A549 (cell line): Measurements from ENCODE around the gene TMEM176B.

Source experiments
- CHD4 ChIP-seq: fragments of 200-600 bp; sonication (generic); IDR thresholded peaks from 2 replicates; pipeline ENCODE4 v1.6.1; 2016; ENCODE audit warnings: antibody characterized with exemption, mild to moderate bottlenecking, borderline replicate concordance
- EHF ChIP-seq: fragments of 250-450 bp; sonication (Bioruptor Pico); IDR thresholded peaks from 2 replicates; pipeline ENCODE4 v1.5.0; 2020; ENCODE audit warnings: mild to moderate bottlenecking
- EP300 ChIP-seq, 2 experiments: fragments of >200 bp; sonication (Bioruptor Twin); formaldehyde crosslinking; IDR thresholded peaks; 2 replicates in 1 of 2; 3 replicates in 1 of 2; pipeline ENCODE4 v1.6.1; 2016 to 2017
- NR3C1 ChIP-seq: fragments of >200 bp; sonication (Bioruptor Twin); formaldehyde crosslinking; IDR thresholded peaks from 3 replicates; pipeline ENCODE4 v1.6.1; 2017
- POLR2A ChIP-seq: IDR thresholded peaks from 2 replicates; pipeline ENCODE4 v1.6.1; 2012; ENCODE audit warnings: mild to moderate bottlenecking, low read length
- RAD21 ChIP-seq, 2 experiments: fragments of >200 bp in 1 of 2; sonication (Bioruptor Twin) in 1 of 2; formaldehyde crosslinking in 1 of 2; IDR thresholded peaks in 1 of 2; conservative IDR thresholded peaks in 1 of 2; 2 replicates in 1 of 2; 3 replicates in 1 of 2; pipeline ENCODE4 v1.6.1; 2012 to 2018; ENCODE audit warnings: inconsistent platforms in 1 of 2
- RARB ChIP-seq: fragments of 250-450 bp; sonication (Bioruptor Pico); IDR thresholded peaks from 2 replicates; pipeline ENCODE4 v1.8.0; 2021; ENCODE audit warnings: mild to moderate bottlenecking, moderate library complexity
- ZFP36 ChIP-seq: fragments of 450-650 bp; IDR thresholded peaks from 2 replicates; pipeline ENCODE4 v1.6.1; 2014; ENCODE audit warnings: borderline replicate concordance; ENCODE audit not compliant: partially characterized antibody
- TF ChIP-seq, protein P1 (sequence below): fragments of >200 bp; sonication (Bioruptor Twin); formaldehyde crosslinking; IDR thresholded peaks from 3 replicates; pipeline ENCODE4 v1.5.1; 2016
- TF ChIP-seq, protein P2 (sequence below): fragments of 150-350 bp; IDR thresholded peaks from 2 replicates; pipeline ENCODE4 v1.6.1; 2014; ENCODE audit warnings: low read depth, mild to moderate bottlenecking, low read length
- TF ChIP-seq, protein P3 (sequence below): fragments of 200-600 bp; sonication (generic); IDR thresholded peaks from 2 replicates; pipeline ENCODE4 v1.6.1; 2016; ENCODE audit warnings: antibody characterized with exemption, mild to moderate bottlenecking, moderate library complexity
- TF ChIP-seq, protein P4 (sequence below): fragments of 250-450 bp; sonication (Bioruptor Pico); IDR thresholded peaks from 2 replicates; pipeline ENCODE4 v1.5.0; 2020; ENCODE audit warnings: low read depth, mild to moderate bottlenecking, moderate library complexity

DNA sequence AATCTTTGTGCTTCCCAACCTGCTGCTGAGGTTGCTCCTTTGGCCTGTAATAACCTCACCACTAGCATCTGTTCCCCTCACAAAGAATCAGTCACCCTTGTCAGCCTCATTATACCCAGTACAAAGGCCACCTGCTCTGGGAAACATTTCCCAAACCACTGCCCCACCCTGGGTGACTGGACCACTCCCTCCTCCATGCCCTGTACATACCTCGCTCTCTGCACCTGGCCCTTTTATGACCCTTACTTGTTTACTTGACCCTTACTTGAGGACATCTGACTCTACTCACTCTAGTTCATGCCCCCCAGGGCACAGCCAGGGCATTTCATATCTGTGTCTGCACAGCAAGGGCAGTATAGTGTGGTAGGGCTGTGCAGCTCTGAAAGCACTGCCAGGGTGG, 30.8 kb upstream of the TMEM176B start:
- no peak for TF ChIP-seq RAD21 (conservative IDR thresholded peaks at IDR 0.05 in 1 of 2, IDR thresholded peaks at IDR 0.05 in 1 of 2)
- no peak for TF ChIP-seq EHF (CRISPR knock-in tag)
- TF ChIP-seq NR3C1, result no peak
- TF ChIP-seq, protein P1, sequence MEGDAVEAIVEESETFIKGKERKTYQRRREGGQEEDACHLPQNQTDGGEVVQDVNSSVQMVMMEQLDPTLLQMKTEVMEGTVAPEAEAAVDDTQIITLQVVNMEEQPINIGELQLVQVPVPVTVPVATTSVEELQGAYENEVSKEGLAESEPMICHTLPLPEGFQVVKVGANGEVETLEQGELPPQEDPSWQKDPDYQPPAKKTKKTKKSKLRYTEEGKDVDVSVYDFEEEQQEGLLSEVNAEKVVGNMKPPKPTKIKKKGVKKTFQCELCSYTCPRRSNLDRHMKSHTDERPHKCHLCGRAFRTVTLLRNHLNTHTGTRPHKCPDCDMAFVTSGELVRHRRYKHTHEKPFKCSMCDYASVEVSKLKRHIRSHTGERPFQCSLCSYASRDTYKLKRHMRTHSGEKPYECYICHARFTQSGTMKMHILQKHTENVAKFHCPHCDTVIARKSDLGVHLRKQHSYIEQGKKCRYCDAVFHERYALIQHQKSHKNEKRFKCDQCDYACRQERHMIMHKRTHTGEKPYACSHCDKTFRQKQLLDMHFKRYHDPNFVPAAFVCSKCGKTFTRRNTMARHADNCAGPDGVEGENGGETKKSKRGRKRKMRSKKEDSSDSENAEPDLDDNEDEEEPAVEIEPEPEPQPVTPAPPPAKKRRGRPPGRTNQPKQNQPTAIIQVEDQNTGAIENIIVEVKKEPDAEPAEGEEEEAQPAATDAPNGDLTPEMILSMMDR, result no peak
- TF ChIP-seq, protein P2, sequence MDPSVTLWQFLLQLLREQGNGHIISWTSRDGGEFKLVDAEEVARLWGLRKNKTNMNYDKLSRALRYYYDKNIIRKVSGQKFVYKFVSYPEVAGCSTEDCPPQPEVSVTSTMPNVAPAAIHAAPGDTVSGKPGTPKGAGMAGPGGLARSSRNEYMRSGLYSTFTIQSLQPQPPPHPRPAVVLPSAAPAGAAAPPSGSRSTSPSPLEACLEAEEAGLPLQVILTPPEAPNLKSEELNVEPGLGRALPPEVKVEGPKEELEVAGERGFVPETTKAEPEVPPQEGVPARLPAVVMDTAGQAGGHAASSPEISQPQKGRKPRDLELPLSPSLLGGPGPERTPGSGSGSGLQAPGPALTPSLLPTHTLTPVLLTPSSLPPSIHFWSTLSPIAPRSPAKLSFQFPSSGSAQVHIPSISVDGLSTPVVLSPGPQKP, result no peak
- TF ChIP-seq POLR2A, result no peak
- TF ChIP-seq CHD4, result no peak
- TF ChIP-seq, protein P3, sequence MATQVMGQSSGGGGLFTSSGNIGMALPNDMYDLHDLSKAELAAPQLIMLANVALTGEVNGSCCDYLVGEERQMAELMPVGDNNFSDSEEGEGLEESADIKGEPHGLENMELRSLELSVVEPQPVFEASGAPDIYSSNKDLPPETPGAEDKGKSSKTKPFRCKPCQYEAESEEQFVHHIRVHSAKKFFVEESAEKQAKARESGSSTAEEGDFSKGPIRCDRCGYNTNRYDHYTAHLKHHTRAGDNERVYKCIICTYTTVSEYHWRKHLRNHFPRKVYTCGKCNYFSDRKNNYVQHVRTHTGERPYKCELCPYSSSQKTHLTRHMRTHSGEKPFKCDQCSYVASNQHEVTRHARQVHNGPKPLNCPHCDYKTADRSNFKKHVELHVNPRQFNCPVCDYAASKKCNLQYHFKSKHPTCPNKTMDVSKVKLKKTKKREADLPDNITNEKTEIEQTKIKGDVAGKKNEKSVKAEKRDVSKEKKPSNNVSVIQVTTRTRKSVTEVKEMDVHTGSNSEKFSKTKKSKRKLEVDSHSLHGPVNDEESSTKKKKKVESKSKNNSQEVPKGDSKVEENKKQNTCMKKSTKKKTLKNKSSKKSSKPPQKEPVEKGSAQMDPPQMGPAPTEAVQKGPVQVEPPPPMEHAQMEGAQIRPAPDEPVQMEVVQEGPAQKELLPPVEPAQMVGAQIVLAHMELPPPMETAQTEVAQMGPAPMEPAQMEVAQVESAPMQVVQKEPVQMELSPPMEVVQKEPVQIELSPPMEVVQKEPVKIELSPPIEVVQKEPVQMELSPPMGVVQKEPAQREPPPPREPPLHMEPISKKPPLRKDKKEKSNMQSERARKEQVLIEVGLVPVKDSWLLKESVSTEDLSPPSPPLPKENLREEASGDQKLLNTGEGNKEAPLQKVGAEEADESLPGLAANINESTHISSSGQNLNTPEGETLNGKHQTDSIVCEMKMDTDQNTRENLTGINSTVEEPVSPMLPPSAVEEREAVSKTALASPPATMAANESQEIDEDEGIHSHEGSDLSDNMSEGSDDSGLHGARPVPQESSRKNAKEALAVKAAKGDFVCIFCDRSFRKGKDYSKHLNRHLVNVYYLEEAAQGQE, result no peak
- TF ChIP-seq EP300 (IDR thresholded peaks at IDR 0.05), result no peak
- no peak for TF ChIP-seq ZFP36
- no peak for TF ChIP-seq RARB
- TF ChIP-seq, protein P4, sequence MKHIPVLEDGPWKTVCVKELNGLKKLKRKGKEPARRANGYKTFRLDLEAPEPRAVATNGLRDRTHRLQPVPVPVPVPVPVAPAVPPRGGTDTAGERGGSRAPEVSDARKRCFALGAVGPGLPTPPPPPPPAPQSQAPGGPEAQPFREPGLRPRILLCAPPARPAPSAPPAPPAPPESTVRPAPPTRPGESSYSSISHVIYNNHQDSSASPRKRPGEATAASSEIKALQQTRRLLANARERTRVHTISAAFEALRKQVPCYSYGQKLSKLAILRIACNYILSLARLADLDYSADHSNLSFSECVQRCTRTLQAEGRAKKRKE (CRISPR knock-in tag), result no peak
